BLaER1 (cell line): ENCODE measurements around the gene ZCCHC2.
A peak's percentile ranks its signal among the peaks of the same experiment; 100 is the strongest.

Source experiments
- H3K27ac ChIP-seq: shearing (Covaris generic); formaldehyde crosslinking; 2 replicates; pipeline ENCODE4 v1.8.1; 2022
- H3K27me3 ChIP-seq: shearing (Covaris generic); formaldehyde crosslinking; 2 replicates; pipeline ENCODE4 v1.8.1; 2022
- H3K36me3 ChIP-seq: shearing (Covaris generic); formaldehyde crosslinking; 2 replicates; pipeline ENCODE4 v1.8.1; 2022
- H3K4me1 ChIP-seq: shearing (Covaris generic); formaldehyde crosslinking; 2 replicates; pipeline ENCODE4 v1.8.1; 2022
- H3K4me2 ChIP-seq: shearing (Covaris generic); formaldehyde crosslinking; 2 replicates; pipeline ENCODE4 v1.8.1; 2022
- H3K4me3 ChIP-seq: shearing (Covaris generic); formaldehyde crosslinking; 2 replicates; pipeline ENCODE4 v1.8.1; 2022
- H3K9ac ChIP-seq: shearing (Covaris generic); formaldehyde crosslinking; 2 replicates; pipeline ENCODE4 v1.8.1; 2022
- H3K9me3 ChIP-seq: shearing (Covaris generic); formaldehyde crosslinking; 2 replicates; pipeline ENCODE4 v1.8.1; 2022
- H4K20me1 ChIP-seq: shearing (Covaris generic); formaldehyde crosslinking; 2 replicates; pipeline ENCODE4 v1.8.1; 2022
- Cebpa-rat ChIP-seq: shearing (Covaris generic); IDR thresholded peaks from 2 replicates; pipeline ENCODE4 v1.8.1; 2022

The ZCCHC2 gene

DNA sequence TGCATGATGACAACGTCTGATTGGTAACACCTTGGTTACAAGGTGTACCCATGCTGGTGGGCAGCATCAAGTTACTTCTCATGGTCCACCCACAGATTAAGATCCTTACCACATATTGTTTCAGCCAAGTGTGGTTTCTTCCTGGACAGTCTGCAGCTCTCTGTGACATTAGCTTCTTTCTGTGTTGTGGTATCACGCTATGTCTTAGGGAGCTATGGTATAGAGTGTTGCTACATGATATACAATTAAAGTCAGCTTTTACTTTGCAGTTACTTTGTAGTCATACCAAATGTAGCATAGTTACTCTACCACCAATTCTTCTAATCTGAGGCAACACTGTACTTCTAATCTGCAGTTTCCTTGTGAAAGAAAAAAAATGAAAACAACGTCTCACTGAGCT lies 48.8 kb downstream of the ZCCHC2 start:
- Histone ChIP-seq H3K9me3 (peaks cover 15% of the 10 kb centered on the region), H3K27ac (no peak overlapping the region), H3K4me1 (peaks cover 10% of the 10 kb centered on the region), H3K27me3 (no peaks in the 10 kb centered on the region), H4K20me1 (no peaks in the 10 kb centered on the region), H3K4me2 (no peak overlapping the region), H3K36me3 (peaks cover 85% of the 10 kb centered on the region), H3K4me3 (no peak overlapping the region), H3K9ac (no peak overlapping the region)
- no peak for TF ChIP-seq Cebpa-rat

- Histone ChIP-seq H3K36me3 (peaks cover 87% of the 10 kb centered on the region), H3K9me3 (peaks cover 15% of the 10 kb centered on the region), H3K4me2 (no peak overlapping the region), H3K4me3 (no peak overlapping the region), H3K27ac (no peak overlapping the region), H3K27me3 (no peaks in the 10 kb centered on the region), H3K4me1 (peaks cover 18% of the 10 kb centered on the region), H3K9ac (no peak overlapping the region), H4K20me1 (no peaks in the 10 kb centered on the region)
- no peak for TF ChIP-seq Cebpa-rat
Measured at GRCh38 chr18:62572456-62572855, 49.6 kb downstream of the ZCCHC2 start.

- no peak overlapping the region for H3K27ac ChIP-seq
- no peaks in the 10 kb centered on the region for H3K27me3 ChIP-seq
- H3K4me1 ChIP-seq = peaks cover 13% of the 10 kb centered on the region
- H3K9ac ChIP-seq = no peak overlapping the region
- H3K9me3 ChIP-seq = peaks cover 15% of the 10 kb centered on the region
- H3K36me3 ChIP-seq = peaks cover 90% of the 10 kb centered on the region
- no peak for TF ChIP-seq Cebpa-rat
- H3K4me3 ChIP-seq = no peak overlapping the region
- no peaks in the 10 kb centered on the region for H4K20me1 ChIP-seq
- no peak overlapping the region for H3K4me2 ChIP-seq
Measured at GRCh38 chr18:62574776-62575175, 52.0 kb downstream of the ZCCHC2 start.

DNA sequence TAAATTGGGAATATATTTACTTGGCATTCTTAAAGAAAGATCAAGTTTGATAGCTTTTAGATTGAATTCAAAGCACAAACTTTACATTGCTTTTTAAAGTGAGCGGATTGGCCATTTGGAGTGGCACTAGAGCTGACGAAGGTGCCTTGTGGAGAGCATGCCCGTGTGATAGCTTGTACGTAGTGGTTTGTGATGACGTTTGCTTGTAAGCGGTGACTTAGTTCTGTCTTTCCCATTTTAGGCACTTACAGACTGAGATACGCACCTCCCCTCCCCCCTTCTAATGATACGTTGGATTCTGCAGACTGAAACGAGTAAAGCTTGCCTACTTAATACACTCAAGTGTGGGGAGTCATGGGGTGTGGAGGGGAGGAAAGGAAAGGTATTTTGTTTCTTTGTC lies 53.4 kb downstream of the ZCCHC2 start:
- Histone ChIP-seq H3K9me3 (peaks cover under 1% of the 10 kb centered on the region), H3K36me3 (peaks cover 83% of the 10 kb centered on the region), H3K4me1 (peaks cover 13% of the 10 kb centered on the region), H3K27me3 (no peaks in the 10 kb centered on the region), H3K4me2 (no peak overlapping the region), H3K9ac (no peak overlapping the region), H4K20me1 (no peaks in the 10 kb centered on the region), H3K4me3 (no peak overlapping the region), H3K27ac (no peak overlapping the region)
- TF ChIP-seq Cebpa-rat = no peak

DNA sequence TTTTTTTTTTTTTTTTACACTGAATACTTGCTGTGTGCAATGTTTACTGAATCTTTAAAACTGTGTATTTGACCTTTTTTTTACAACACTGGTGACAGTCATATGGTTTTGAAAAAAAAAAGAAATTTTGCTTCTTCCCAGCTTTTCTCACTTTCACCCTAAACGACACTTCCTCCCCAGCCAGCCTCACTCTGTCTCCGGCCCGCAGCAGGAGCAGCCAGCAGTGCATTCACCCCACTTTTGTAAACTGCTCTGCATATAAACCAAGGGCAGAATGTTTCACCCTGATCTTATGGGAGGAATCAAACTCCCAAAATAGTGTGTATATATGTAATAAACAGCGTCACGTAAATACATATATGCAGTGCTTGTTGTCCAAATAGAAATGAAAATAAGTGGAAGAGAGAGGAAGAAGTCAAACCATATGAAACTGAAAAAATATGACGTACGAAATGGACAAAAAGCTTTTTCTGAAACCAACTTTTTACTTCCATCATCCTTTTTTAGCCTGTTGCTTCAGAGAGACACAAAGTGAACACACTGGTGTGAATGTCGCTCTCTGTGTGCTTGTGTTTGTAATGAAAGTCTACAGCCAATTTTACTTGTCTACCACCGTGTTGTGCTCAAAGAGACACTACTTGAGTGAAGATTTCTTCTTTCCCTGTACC lies 54.2 kb downstream of the ZCCHC2 start:
- no peak overlapping the region for H3K4me3 ChIP-seq
- no peak overlapping the region for H3K27ac ChIP-seq
- no peak overlapping the region for H3K9ac ChIP-seq
- TF ChIP-seq Cebpa-rat = no peak
- peak overlapping the region; percentile 28; the same call in 1 of the 2 replicates for H3K4me2 ChIP-seq
- H3K9me3 ChIP-seq = no peaks in the 10 kb centered on the region; the same call in 1 of the 2 replicates
- peaks cover 80% of the 10 kb centered on the region for H3K36me3 ChIP-seq
- peaks cover 13% of the 10 kb centered on the region for H3K4me1 ChIP-seq
- no peaks in the 10 kb centered on the region for H3K27me3 ChIP-seq
- H4K20me1 ChIP-seq = no peaks in the 10 kb centered on the region

DNA sequence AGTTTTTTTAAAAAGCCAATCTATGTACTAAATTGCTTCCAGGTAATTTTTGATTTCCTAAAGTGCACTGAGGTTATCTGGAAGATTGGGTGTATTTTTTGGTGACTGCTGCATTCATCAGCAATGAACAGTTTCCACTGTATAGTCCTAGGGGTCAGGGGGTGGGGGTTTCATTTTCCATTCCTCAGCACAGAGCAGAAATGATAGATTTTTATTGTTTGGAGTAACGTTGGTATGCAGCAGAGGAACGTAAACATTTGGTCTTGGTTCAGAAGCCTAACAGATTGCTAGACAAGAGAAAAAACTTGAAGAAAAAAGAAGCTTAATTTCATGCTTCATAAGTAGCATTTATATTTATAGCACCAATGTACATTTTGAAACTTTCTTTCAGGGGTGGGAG lies 54.9 kb downstream of the ZCCHC2 start:
- H3K4me2 ChIP-seq = peak overlapping the region; percentile 28; the same call in 1 of the 2 replicates
- H3K36me3 ChIP-seq = peaks cover 76% of the 10 kb centered on the region
- no peaks in the 10 kb centered on the region; the same call in 1 of the 2 replicates for H3K9me3 ChIP-seq
- H3K27me3 ChIP-seq = no peaks in the 10 kb centered on the region
- H3K4me3 ChIP-seq = no peak overlapping the region
- TF ChIP-seq Cebpa-rat = no peak
- no peaks in the 10 kb centered on the region for H4K20me1 ChIP-seq
- no peak overlapping the region for H3K9ac ChIP-seq
- H3K27ac ChIP-seq = no peak overlapping the region
- peaks cover 20% of the 10 kb centered on the region for H3K4me1 ChIP-seq

DNA sequence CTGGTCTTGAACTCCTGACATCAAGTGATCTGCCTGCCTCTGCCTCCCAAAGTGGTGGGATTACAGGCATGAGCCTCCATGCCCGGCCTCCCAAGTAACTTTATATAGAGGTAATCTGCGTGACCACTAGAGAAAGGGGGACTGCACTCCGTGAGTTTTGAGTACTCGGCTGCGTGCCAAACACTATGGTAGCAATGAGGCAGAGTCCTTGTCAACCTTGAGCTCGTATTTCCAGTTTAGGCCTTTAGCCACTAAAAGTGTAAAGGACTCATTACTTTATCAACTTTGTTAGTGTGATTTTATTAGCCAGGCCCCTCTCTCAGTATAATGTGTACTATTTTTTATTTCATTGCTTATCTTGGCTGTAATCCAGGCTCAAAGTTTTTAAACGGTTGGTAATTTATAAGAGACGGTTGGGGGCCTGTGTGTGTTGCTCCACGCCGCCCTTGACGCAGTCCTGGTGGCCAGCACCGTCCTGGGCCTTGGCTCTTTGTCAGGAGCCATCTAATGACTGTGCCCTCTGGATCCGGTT lies 56.2 kb downstream of the ZCCHC2 start:
- H3K4me1 ChIP-seq = peaks cover 33% of the 10 kb centered on the region
- no peak for TF ChIP-seq Cebpa-rat

GRCh38 chr18:62583376-62583775 lies 60.6 kb downstream of the ZCCHC2 start:
- Histone ChIP-seq H4K20me1 (no peaks in the 10 kb centered on the region), H3K27ac (peak overlapping the region; percentile 85), H3K9me3 (no peaks in the 10 kb centered on the region; the same call in 1 of the 2 replicates), H3K36me3 (peaks cover 29% of the 10 kb centered on the region), H3K27me3 (no peaks in the 10 kb centered on the region), H3K4me1 (peaks cover 63% of the 10 kb centered on the region), H3K4me3 (no peak overlapping the region), H3K9ac (no peak overlapping the region), H3K4me2 (peak overlapping the region; percentile 89)
- TF ChIP-seq Cebpa-rat = no peak

More for the DNA sequence above, 56.2 kb downstream of the ZCCHC2 start:
- Histone ChIP-seq H3K36me3 (peaks cover 63% of the 10 kb centered on the region), H3K27me3 (no peaks in the 10 kb centered on the region), H3K4me3 (no peak overlapping the region), H4K20me1 (no peaks in the 10 kb centered on the region), H3K4me2 (no peak overlapping the region), H3K9ac (no peak overlapping the region), H3K27ac (no peak overlapping the region), H3K9me3 (no peaks in the 10 kb centered on the region; the same call in 1 of the 2 replicates)

DNA sequence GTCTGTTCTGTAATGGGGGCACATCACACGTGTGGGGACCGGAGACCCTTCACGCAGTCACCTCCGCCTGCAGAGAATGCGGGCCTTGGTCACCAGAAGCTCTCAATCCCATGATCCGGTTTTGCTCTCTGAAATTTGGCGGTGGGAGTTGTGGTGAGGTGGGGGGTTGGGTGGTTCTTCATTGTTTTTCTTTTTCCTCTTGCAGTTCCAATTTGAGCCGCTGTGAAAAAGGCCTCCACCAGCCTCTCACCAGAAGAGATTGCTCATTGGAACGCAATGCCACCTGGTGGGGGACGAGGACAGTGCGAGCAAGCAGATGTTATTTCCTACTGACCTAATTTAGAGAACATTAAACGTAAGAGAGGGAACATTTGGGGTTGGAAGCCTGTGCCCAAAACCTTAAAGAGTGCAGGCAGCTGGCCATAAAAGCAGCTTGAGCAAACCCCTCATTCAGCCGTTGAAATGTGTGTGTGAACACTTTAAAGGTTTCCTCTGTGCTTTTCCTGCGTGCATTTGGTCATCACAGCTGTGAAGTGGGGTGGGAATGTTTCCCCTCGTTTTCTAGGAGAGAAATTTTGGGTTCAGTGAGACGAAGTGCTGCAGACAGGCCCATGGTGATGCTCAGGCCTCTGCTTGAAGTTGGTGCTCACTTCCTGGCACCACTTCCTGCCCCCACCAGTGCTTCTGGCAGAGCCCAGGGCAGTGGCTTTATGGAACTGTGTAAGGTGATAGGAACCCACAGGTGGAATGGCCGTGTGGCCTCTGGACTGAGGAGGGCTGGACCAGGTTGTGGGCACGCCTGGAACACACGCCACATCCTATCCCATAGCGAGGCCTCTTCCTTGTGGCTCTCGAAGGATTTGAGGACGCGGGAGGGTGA lies 61.7 kb downstream of the ZCCHC2 start:
- no peaks in the 10 kb centered on the region for H3K9me3 ChIP-seq
- H3K4me3 ChIP-seq = peak overlapping the region; percentile 15; the same call in 1 of the 2 replicates
- peaks cover 64% of the 10 kb centered on the region for H3K4me1 ChIP-seq
- H3K27ac ChIP-seq = peak overlapping the region; percentile 85
- H3K36me3 ChIP-seq = peaks cover 18% of the 10 kb centered on the region
- H3K9ac ChIP-seq = peak overlapping the region; percentile 73
- H4K20me1 ChIP-seq = no peaks in the 10 kb centered on the region
- TF ChIP-seq Cebpa-rat = no peak
- H3K27me3 ChIP-seq = no peaks in the 10 kb centered on the region
- peak overlapping the region; percentile 89 for H3K4me2 ChIP-seq
